GM19372 (cell line): ENCODE data around the gene GPR27.

Experiments used
- ATAC-seq: cut with Tn5 transposase; IDR thresholded peaks from one replicate; pipeline ENCODE4 v1.9.1; 2021; ENCODE audit warnings: mild to moderate bottlenecking, low read depth, moderate library complexity; ENCODE audit not compliant: unreplicated experiment

The GPR27 gene

GRCh38 chr3:71784201-71784913 is 30.7 kb downstream of the GPR27 start:
- no peak for ATAC-seq

DNA sequence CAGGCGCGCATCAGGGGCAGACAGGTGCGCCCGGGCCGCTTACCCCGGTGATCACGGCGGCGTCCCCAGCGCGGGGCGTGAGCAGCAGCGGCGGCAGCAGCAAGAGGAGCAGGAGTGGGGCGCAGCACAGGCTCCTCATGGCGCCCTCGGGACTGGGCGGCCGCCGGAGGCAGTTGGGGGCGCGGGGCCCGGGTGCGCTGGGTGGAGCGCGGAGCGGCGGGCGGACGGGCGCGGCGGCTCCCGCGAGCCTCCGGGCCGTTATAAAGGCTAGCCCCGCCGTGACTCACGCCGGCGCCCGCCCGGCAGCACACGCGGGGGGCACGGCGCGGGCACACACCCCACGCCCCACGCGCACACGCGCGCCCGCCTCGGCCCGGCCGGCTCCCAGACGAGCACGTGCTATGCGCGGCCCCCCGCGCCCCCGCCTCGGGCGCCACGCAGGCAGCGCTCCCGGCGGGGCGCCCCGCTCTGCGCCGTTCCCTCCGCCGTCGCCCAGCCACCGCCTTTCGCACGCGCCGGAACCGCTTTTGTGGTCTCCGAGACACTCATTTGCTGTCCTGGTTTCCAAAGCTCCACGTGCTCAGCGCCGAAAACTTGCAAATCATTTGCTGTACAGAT is 31.4 kb downstream of the GPR27 start, which contains the start of gene PROK2:
TSS of gene PROK2 (minus strand) at position 235 of the 618 bp plus-strand sequence. CDS start at position 139, 96 bp downstream.
- peak; percentile 57 for ATAC-seq

DNA sequence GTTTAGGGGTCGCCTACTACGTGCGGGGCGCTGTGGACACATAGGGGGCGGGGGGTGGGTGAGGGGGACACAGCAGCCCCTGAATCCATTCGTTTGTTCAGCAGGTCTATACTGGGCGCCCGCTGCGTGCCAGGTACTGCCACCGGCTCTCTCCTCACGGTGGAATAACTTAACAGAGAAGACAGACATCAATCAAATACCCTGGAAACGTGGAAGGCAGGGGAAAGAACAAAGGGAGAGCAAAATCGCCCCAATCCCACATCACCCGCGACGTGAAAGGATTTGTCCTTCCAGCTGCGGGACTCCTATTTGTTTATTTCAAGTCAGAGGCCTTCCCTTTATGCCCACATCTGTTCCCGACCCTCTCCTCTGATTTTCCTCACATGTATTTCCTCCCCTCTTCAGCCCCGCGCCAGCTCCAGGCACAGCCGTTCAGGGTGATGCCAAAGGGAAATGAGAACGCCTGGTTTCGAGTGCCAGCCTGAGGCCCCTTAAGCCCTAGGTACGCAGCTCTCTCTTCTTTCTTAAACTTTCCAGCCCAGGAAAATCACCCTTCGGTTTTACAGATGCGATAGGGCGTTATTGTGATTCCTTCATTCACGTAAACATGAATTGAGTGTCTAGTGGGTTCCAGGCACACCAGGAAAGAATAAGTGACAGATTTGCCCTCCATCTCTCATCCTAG is 32.0 kb downstream of the GPR27 start:
- ATAC-seq = no peak

DNA sequence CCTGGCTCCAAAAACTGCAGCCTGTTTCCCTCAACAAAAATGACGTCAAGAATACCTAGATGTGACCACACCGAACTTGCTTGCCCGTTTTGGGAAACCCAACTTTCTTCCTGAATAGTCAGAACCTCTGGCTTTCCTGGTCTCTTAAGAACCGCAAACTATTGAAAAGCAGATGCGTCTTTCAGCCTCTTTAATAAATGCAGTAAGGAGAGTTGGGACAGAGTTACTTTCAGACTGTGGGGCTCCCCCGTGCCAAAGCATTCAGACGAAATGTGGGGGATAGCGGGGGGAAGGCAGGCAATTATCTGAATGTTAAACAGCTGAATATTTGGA is 32.5 kb downstream of the GPR27 start:
- no peak for ATAC-seq

DNA sequence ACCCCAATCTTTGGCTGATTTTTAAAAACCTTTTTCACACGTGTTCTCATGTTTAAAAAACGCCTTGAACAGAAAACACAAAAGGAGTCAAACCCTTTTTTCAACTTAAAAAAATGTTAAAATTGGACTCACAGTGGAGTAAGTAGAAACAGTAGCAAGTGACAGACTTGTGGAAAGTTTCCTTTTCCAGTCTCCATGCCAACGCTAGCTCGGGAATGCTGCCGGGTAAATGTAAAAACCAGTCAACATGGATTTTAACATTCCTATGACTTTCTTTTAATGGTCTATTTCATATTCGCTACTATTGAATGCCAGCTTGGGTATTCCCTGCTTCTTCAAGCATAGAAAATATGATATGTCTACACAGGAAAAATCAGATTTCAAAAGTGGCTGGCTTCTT is 32.9 kb downstream of the GPR27 start:
- no peak for ATAC-seq

GRCh38 chr3:71787851-71788405 is 34.3 kb downstream of the GPR27 start:
- ATAC-seq = no peak

GRCh38 chr3:71789922-71790321 is 36.3 kb downstream of the GPR27 start:
- ATAC-seq = no peak

GRCh38 chr3:71791634-71792033 is 38.0 kb downstream of the GPR27 start:
- ATAC-seq = no peak

GRCh38 chr3:71796290-71796689 is 42.6 kb downstream of the GPR27 start:
- no peak for ATAC-seq

GRCh38 chr3:71797455-71797854 is 43.8 kb downstream of the GPR27 start:
- ATAC-seq = no peak

DNA sequence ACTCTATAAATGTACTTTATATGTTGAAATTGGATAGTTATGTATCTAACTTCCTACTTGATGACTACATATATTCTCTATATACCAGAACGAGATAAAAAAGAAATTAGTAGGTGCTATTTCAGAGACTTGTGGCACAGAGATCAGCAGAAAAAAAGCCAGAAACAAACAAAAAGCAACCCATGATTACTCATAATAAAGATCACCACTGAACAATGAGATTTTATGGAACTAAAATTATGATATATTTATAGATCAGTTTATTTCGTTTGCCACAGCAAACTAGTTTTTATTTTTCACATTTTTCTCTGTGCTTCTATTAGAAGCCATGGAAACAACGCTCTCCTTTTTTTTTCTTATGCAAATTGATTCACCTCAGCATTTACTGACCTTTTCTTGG is 46.4 kb downstream of the GPR27 start:
- ATAC-seq = no peak

DNA sequence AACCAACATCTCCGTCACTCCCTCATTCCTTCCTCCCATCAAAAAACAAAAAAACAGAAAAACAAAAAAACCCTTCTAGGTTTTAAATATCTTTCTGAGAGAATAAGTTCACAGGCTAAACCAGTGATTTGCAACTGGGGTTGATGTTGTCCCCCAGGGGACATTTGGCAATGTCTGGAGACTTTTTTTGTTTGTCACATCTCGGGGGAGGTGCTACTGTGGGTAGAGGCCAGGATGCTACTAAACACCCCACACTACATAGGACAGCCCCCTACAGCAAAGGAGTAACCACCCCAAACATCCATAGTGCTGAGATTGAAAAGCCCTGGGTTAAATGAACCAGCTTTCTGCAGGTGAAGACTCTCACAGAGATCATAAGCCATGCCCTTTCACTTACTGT is 48.3 kb downstream of the GPR27 start:
- ATAC-seq = no peak

DNA sequence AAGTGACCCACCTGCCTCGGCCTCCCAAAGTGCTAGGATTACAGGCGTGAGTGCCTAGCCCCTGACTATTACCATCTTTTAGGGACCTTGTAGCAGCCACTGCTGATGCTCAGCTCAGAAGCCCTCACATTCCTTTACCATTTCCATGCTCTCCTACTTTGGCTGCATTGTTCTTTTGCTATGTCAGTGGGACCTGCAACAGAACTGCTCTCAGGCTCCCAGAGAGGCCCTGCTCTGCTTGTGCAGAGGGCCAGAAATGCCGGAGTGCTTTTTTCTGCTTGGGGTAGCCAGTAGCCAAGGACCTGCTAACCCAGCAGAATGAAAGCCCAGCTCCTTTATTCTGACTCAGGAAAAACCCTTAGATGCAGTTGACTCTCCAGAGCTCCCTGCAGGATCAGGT is 49.6 kb downstream of the GPR27 start:
- ATAC-seq = no peak

GRCh38 chr3:71805199-71805598 is 51.5 kb downstream of the GPR27 start:
- ATAC-seq = no peak

DNA sequence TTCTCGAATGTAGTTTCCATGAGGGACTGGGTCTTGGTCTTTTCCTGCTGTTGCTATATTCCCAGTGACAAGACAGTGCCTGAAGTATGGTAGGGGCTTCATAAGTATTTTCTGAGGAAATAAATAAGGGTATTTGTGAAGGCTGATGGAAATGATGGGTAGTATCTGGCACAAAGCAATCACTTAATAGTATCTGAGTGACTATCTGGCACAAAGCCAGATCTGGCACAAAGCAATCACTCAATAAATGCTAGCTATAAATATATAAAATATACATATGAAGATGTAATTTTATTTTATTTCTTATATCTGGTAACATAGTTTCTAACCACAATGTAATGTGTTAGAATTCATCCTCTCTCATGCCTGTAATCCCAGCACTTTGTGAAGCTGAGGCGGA is 52.0 kb downstream of the GPR27 start:
- ATAC-seq = no peak
